ENCODE data around the gene DISC1. TPM values are rescaled to one million over a fixed set of nuclear protein-coding genes. Genes with fewer than 3 reads are reported as not detected.

Gene DISC1
- total and polyA plus RNA-seq, 2 of the 13 experiments (the other 11 are each of a cell fraction or from before 2014, with no cell fraction given) = 4.2 to 4.6 TPM

- FAIRE-seq = peak; percentile 39
- in situ Hi-C loops (cut with HindIII; ENCODE audit: extremely low pct_ligation_motif_present, low pct_unique_long_range_greater_than_20kb) = no loop called here
- POLR2A ChIA-PET = no interaction called here
- Histone ChIP-seq H2AFZ (ENCODE audit: low read length) (no peak overlapping the region), H4K20me1 (ENCODE audit: insufficient read depth, low read length) (no peaks in the 10 kb centered on the region; the same call in 1 of the 2 replicates), H3K27me3 (ENCODE audit: control insufficient read depth in 1 of 2, insufficient read depth in 2 of 2, low read length in 2 of 2) (no peaks in the 10 kb centered on the region), H3K27ac (ENCODE audit: extremely low read length, insufficient read depth, low read length) (no peak overlapping the region), H3K4me3 (replicated peaks in 1 of 3; ENCODE audit: insufficient read depth in 1 of 3, low read depth in 2 of 3, low read length in 3 of 3) (no peak overlapping the region), H3K79me2 (ENCODE audit: insufficient read depth, low read length) (no peaks in the 10 kb centered on the region), H3K9me3 (ENCODE audit: low read length) (peaks cover 2% of the 10 kb centered on the region), H3K4me1 (ENCODE audit: insufficient read depth, low read length) (peaks cover 40% of the 10 kb centered on the region), H3K9ac (ENCODE audit: insufficient read depth, low read depth, low read length) (no peak overlapping the region), H3K36me3 (replicated peaks in 1 of 2; ENCODE audit: control insufficient read depth in 1 of 2, insufficient read depth in 2 of 2, low read length in 2 of 2) (no peaks in the 10 kb centered on the region; a peak in 1 of 5 replicates), H3K4me2 (ENCODE audit: low read depth, low read length) (no peak overlapping the region)
- CTCF ChIA-PET (ENCODE audit: low intra/inter-chr PET ratio, low total read pairs) = no interaction called here
- no peak for TF ChIP-seq ASH2L (IDR thresholded peaks at IDR 0.05; ENCODE audit: insufficient read length, low read depth, low read length)
- no peak for TF ChIP-seq ZNF143 (CRISPR knock-in tag; IDR thresholded peaks at IDR 0.05)
- TF ChIP-seq TBP (CRISPR knock-in tag; IDR thresholded peaks at IDR 0.05) = no peak
- TF ChIP-seq XRCC5 (optimal IDR thresholded peaks at IDR 0.05; ENCODE audit: low read length) = no peak
- TF ChIP-seq CREB1 (IDR thresholded peaks at IDR 0.05) = no peak
- TF ChIP-seq CREB1 (CRISPR knock-in tag; IDR thresholded peaks at IDR 0.05) = no peak
- BruUV-seq (replicated peaks) = no TSS peak
- peak; percentile 63 for DNase-seq (ENCODE audit: low spot score)
- WGBS (ENCODE audit: low lambda C conversion rate) = 53% methylated on average over 9 of the region's 9 CpGs
- intact Hi-C loops (cut with micrococcal nuclease; ENCODE audit: unreplicated experiment) = no loop called here
- peak; percentile 50 for ATAC-seq
Measured at GRCh38 chr1:231936983-231937775, 310.6 kb downstream of the DISC1 start.

- no peaks in the 10 kb centered on the region for H3K9me3 ChIP-seq (ENCODE audit: low read length)
- H3K27ac ChIP-seq (ENCODE audit: extremely low read length, insufficient read depth, low read length) = no peak overlapping the region
- H3K4me2 ChIP-seq (ENCODE audit: low read depth, low read length) = no peak overlapping the region
- no peak for ATAC-seq
- intact Hi-C loops (cut with micrococcal nuclease; ENCODE audit: unreplicated experiment) (no loop called here), in situ Hi-C loops (cut with HindIII; ENCODE audit: extremely low pct_ligation_motif_present, low pct_unique_long_range_greater_than_20kb) (no loop called here)
- H3K27me3 ChIP-seq (ENCODE audit: control insufficient read depth in 1 of 2, insufficient read depth in 2 of 2, low read length in 2 of 2) = no peaks in the 10 kb centered on the region
- BruUV-seq (replicated peaks) = no TSS peak
- no peaks in the 10 kb centered on the region; the same call in 1 of the 2 replicates for H4K20me1 ChIP-seq (ENCODE audit: insufficient read depth, low read length)
- no peak for FAIRE-seq
- CTCF ChIA-PET (ENCODE audit: low intra/inter-chr PET ratio, low total read pairs) = no interaction called here
- H3K79me2 ChIP-seq (ENCODE audit: insufficient read depth, low read length) = no peaks in the 10 kb centered on the region
- H3K9ac ChIP-seq (ENCODE audit: insufficient read depth, low read depth, low read length) = no peak overlapping the region
- H3K4me3 ChIP-seq (replicated peaks in 1 of 3; ENCODE audit: insufficient read depth in 1 of 3, low read depth in 2 of 3, low read length in 3 of 3) = no peak overlapping the region
- WGBS (ENCODE audit: low lambda C conversion rate) = 91% methylated on average over 2 of the region's 2 CpGs
- no peak overlapping the region for H2AFZ ChIP-seq (ENCODE audit: low read length)
- H3K4me1 ChIP-seq (ENCODE audit: insufficient read depth, low read length) = peaks cover 40% of the 10 kb centered on the region
- DNase-seq (ENCODE audit: low spot score) = no peak
- TF ChIP-seq ZNF780A (CRISPR knock-in tag; IDR thresholded peaks at IDR 0.05) (no peak), ZNF543 (CRISPR knock-in tag; IDR thresholded peaks at IDR 0.05) (peak; percentile 96), ZNF589 (CRISPR knock-in tag; conservative IDR thresholded peaks at IDR 0.05) (no peak)
- POLR2A ChIA-PET = no interaction called here
- no peaks in the 10 kb centered on the region; a peak in 1 of 5 replicates for H3K36me3 ChIP-seq (replicated peaks in 1 of 2; ENCODE audit: control insufficient read depth in 1 of 2, insufficient read depth in 2 of 2, low read length in 2 of 2)
Measured at GRCh38 chr1:231938211-231938610, 311.6 kb downstream of the DISC1 start.
